ENCODE data around the gene CCDC38. TPM values are rescaled to one million over a fixed set of nuclear protein-coding genes. Genes with fewer than 3 reads are reported as not detected.

Gene CCDC38
- total RNA-seq, 1 donor, result under 0.01 TPM

- Histone ChIP-seq H3K27ac (ENCODE audit: low read depth, low read length) (no peak overlapping the region), H2AFZ (ENCODE audit: low read length) (no peak overlapping the region), H3K27me3 (ENCODE audit: insufficient read depth, low read length) (peaks cover 10% of the 10 kb centered on the region), H3K79me2 (ENCODE audit: insufficient read depth, low read length) (no peaks in the 10 kb centered on the region), H3K9me3 (ENCODE audit: low read depth, low read length) (no peaks in the 10 kb centered on the region), H3K4me3 (ENCODE audit: insufficient read depth, low read length) (no peak overlapping the region), H3K36me3 (ENCODE audit: insufficient read depth, low read length) (no peaks in the 10 kb centered on the region), H4K20me1 (ENCODE audit: insufficient read depth, low read length) (no peaks in the 10 kb centered on the region), H3K4me2 (ENCODE audit: insufficient read depth, low read length) (no peak overlapping the region), H3K4me1 (ENCODE audit: insufficient read depth, low read length) (no peaks in the 10 kb centered on the region)
- TF ChIP-seq CTCF (IDR thresholded peaks at IDR 0.05; ENCODE audit: extremely low read depth, low read depth, low read length), result no peak
- DNase-seq (ENCODE audit: insufficient read length, low spot score, missing footprints), result no peak
These were observed 14.2 kb upstream of the CCDC38 start for GRCh38 chr12:95956557-95957145.

DNA sequence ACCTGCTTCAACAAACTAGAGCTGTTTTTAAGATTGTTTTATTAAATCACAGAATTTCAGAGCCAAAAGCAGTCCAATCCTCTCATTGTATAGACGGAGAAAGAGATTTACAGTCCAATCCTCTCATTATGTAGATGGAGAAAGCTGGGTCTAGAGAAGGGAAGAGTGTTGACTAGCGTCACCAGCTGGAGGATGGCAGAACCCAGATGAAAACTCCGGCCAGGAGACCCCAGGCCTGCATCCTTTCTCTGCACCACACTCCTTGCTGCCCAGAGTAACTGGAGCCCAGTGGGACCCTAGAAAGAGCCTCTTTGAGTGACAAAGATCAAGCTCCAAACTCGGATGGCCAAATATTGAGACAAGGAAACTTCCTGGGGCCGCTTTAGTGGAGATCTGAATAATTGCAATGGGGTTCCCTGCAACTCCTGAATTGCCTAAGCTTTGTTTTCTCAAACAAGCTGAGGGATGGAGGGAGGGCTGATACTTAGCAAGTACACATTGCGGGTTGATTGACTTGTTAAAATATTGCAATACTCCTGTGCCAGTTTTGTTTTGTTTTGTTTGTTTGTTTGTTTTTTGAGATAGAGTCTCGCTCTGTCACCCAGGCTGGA lies 13.2 kb upstream of the CCDC38 start:
- no peak for DNase-seq (ENCODE audit: insufficient read length, low spot score, missing footprints)
- no peak overlapping the region for H3K4me3 ChIP-seq (ENCODE audit: insufficient read depth, low read length)
- peaks cover 15% of the 10 kb centered on the region for H3K27me3 ChIP-seq (ENCODE audit: insufficient read depth, low read length)
- TF ChIP-seq CTCF (IDR thresholded peaks at IDR 0.05; ENCODE audit: extremely low read depth, low read depth, low read length), result no peak
- H3K27ac ChIP-seq (ENCODE audit: low read depth, low read length), result no peak overlapping the region
- no peaks in the 10 kb centered on the region for H4K20me1 ChIP-seq (ENCODE audit: insufficient read depth, low read length)
- no peaks in the 10 kb centered on the region for H3K4me1 ChIP-seq (ENCODE audit: insufficient read depth, low read length)
- H3K36me3 ChIP-seq (ENCODE audit: insufficient read depth, low read length), result no peaks in the 10 kb centered on the region
- H3K9me3 ChIP-seq (ENCODE audit: low read depth, low read length), result no peaks in the 10 kb centered on the region
- H2AFZ ChIP-seq (ENCODE audit: low read length), result no peak overlapping the region
- H3K4me2 ChIP-seq (ENCODE audit: insufficient read depth, low read length), result no peak overlapping the region
- H3K79me2 ChIP-seq (ENCODE audit: insufficient read depth, low read length), result no peaks in the 10 kb centered on the region

GRCh38 chr12:95953000-95953399 lies 10.6 kb upstream of the CCDC38 start:
- H3K4me3 ChIP-seq (ENCODE audit: insufficient read depth, low read length), result no peak overlapping the region
- H3K79me2 ChIP-seq (ENCODE audit: insufficient read depth, low read length), result no peaks in the 10 kb centered on the region
- H3K4me1 ChIP-seq (ENCODE audit: insufficient read depth, low read length), result no peaks in the 10 kb centered on the region
- H4K20me1 ChIP-seq (ENCODE audit: insufficient read depth, low read length), result no peaks in the 10 kb centered on the region
- no peak overlapping the region for H3K4me2 ChIP-seq (ENCODE audit: insufficient read depth, low read length)
- H3K27me3 ChIP-seq (ENCODE audit: insufficient read depth, low read length), result peaks cover 29% of the 10 kb centered on the region
- no peaks in the 10 kb centered on the region for H3K36me3 ChIP-seq (ENCODE audit: insufficient read depth, low read length)
- H3K9me3 ChIP-seq (ENCODE audit: low read depth, low read length), result no peaks in the 10 kb centered on the region
- no peak overlapping the region for H3K27ac ChIP-seq (ENCODE audit: low read depth, low read length)
- no peak overlapping the region for H2AFZ ChIP-seq (ENCODE audit: low read length)
- TF ChIP-seq CTCF (IDR thresholded peaks at IDR 0.05; ENCODE audit: extremely low read depth, low read depth, low read length), result no peak
- no peak for DNase-seq (ENCODE audit: insufficient read length, low spot score, missing footprints)

DNA sequence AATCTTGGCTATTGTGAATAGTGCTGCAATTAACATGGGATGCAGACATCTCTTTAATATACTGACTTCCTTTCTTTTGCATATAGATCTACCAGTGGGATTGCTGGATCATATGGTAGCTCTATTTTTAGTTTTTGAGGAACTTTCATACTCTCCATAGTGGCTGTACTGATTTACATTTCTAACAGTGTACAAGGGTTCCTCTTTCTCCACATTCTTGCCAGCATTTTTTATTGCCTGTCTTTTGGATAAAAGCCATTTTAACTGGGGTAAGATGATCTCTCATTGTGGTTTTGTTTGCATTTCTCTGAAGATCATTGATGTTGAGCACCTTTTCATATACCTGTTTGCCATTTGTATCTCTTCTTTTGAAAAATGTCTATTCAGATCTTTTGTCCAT lies 9.1 kb upstream of the CCDC38 start:
- Histone ChIP-seq H3K79me2 (ENCODE audit: insufficient read depth, low read length) (no peaks in the 10 kb centered on the region), H3K4me3 (ENCODE audit: insufficient read depth, low read length) (no peak overlapping the region), H3K27me3 (ENCODE audit: insufficient read depth, low read length) (peaks cover 25% of the 10 kb centered on the region), H3K9me3 (ENCODE audit: low read depth, low read length) (no peaks in the 10 kb centered on the region), H3K36me3 (ENCODE audit: insufficient read depth, low read length) (no peaks in the 10 kb centered on the region), H3K27ac (ENCODE audit: low read depth, low read length) (no peak overlapping the region), H3K4me1 (ENCODE audit: insufficient read depth, low read length) (no peaks in the 10 kb centered on the region), H4K20me1 (ENCODE audit: insufficient read depth, low read length) (no peaks in the 10 kb centered on the region), H3K4me2 (ENCODE audit: insufficient read depth, low read length) (no peak overlapping the region), H2AFZ (ENCODE audit: low read length) (no peak overlapping the region)
- no peak for TF ChIP-seq CTCF (IDR thresholded peaks at IDR 0.05; ENCODE audit: extremely low read depth, low read depth, low read length)
- DNase-seq (ENCODE audit: insufficient read length, low spot score, missing footprints), result no peak
